Measurements from ENCODE around the gene IMMP1L. TPM values are rescaled to one million over a fixed set of nuclear protein-coding genes. Genes with fewer than 3 reads are reported as not detected.

The IMMP1L gene, protein sequence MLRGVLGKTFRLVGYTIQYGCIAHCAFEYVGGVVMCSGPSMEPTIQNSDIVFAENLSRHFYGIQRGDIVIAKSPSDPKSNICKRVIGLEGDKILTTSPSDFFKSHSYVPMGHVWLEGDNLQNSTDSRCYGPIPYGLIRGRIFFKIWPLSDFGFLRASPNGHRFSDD
- total RNA-seq: 41.6 TPM

DNA sequence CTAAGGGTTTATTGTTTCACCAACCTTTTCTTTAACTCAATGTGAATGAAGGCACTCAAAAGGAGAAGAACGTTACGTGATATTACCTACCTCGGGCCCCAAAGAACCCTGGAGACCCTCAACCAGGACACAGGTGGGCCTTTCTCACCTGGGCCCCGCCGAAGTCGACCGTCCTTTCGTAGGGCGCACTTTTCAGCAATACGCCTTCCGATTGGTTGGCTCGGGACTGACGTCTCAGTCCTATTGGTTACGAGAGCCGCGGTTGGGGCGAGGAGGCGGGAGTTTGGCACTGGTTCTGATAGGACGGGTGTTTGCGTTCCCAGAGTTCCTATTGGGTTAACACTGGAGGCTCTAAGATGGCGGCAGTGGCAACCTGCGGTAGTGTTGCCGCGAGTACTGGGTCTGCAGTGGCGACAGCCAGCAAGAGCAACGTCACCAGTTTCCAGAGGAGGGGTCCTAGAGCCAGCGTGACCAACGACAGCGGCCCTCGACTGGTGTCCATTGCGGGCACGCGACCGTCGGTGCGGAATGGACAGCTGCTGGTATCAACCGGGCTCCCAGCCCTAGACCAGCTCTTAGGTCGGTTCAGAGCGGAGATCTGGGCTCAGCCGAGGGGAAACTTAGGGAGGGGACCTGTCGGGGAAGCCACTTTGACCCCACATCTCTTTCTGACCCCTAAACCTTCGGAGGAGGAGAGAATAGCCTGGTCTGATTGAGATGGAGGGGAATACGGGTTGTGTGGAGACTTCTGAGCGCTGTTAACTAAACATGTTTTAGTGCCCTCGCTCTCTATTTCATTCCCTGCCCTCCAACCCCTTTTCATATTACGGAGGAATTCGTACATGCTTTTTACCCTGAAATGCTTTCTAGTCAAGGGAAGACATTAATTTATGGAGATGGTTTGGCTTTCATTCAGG, at the start of gene IMMP1L, which contains the start of gene ELP4:
IMMP1L (minus strand) TSS at position 194 of the 917 bp plus-strand sequence. CDS start 46,346 bp downstream, outside the sequence.
ELP4 (plus strand) TSS at position 339 of the 917 bp plus-strand sequence; CDS start at position 357, 18 bp downstream.

Other genes starting within 250 kb of the IMMP1L start
- 34.7 TPM for gene DCDC1, start 139.9 kb downstream of the IMMP1L start, total RNA-seq
- 51.0 TPM for gene DNAJC24, start 139.8 kb downstream of the IMMP1L start, total RNA-seq
- 94.1 TPM for gene ELP4, start 145 bp upstream of the IMMP1L start, total RNA-seq

All from camera-type eye (tissue), 1 donor.